ENCODE measurements around the gene ZBTB7C. TPM values are rescaled to one million over a fixed set of nuclear protein-coding genes. Genes with fewer than 3 reads are reported as not detected.
A peak's percentile ranks its signal among the peaks of the same experiment; 100 is the strongest.

The ZBTB7C gene
- total RNA-seq, 1 donor: not detected

DNA sequence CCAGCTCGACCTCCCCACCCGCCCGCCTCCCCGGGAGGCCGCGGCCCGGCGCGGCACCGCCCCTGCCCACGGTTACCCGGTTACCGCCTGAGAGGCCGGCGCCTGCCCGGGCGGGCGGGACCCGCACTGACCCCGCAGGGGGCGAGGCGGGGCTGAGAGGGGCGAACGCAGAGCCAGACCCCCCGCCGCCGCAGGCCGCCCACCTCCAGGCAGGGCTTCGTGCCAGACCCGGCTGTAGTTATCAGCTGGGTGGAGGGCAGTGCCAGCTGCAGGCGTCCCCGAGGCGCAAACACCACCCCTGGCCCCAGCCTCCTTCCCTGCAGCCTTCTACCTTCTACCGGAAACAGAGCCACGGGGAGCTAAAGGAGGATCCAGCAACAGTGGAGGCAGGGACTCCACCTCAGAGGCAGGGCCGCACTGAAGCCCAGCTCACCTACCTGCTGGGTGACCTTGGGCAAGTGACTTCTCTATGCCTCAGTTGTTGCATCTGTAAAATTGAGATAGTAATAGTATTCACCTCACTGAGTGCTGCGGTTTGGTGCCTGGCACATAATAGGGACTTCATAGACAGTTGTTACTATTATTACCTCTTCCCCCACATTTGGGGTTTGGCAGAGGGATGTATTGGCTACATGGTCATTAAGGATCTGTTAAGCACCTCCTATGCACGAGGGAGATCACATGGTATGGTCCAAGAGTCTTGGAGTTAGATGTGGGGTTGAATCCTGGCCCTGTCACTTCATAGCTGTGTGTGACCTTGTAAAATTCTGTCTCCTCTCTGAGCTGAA is 247.1 kb downstream of the ZBTB7C start:
- peak overlapping the region; percentile 70 for H3K4me3 ChIP-seq (ENCODE audit: low read depth, low read length)
- DNase-seq (ENCODE audit: low read depth): peak; percentile 16
- TF ChIP-seq, protein P1, sequence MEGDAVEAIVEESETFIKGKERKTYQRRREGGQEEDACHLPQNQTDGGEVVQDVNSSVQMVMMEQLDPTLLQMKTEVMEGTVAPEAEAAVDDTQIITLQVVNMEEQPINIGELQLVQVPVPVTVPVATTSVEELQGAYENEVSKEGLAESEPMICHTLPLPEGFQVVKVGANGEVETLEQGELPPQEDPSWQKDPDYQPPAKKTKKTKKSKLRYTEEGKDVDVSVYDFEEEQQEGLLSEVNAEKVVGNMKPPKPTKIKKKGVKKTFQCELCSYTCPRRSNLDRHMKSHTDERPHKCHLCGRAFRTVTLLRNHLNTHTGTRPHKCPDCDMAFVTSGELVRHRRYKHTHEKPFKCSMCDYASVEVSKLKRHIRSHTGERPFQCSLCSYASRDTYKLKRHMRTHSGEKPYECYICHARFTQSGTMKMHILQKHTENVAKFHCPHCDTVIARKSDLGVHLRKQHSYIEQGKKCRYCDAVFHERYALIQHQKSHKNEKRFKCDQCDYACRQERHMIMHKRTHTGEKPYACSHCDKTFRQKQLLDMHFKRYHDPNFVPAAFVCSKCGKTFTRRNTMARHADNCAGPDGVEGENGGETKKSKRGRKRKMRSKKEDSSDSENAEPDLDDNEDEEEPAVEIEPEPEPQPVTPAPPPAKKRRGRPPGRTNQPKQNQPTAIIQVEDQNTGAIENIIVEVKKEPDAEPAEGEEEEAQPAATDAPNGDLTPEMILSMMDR (IDR thresholded peaks at IDR 0.05; ENCODE audit: insufficient read depth, low read depth, low read length): no peak

DNA sequence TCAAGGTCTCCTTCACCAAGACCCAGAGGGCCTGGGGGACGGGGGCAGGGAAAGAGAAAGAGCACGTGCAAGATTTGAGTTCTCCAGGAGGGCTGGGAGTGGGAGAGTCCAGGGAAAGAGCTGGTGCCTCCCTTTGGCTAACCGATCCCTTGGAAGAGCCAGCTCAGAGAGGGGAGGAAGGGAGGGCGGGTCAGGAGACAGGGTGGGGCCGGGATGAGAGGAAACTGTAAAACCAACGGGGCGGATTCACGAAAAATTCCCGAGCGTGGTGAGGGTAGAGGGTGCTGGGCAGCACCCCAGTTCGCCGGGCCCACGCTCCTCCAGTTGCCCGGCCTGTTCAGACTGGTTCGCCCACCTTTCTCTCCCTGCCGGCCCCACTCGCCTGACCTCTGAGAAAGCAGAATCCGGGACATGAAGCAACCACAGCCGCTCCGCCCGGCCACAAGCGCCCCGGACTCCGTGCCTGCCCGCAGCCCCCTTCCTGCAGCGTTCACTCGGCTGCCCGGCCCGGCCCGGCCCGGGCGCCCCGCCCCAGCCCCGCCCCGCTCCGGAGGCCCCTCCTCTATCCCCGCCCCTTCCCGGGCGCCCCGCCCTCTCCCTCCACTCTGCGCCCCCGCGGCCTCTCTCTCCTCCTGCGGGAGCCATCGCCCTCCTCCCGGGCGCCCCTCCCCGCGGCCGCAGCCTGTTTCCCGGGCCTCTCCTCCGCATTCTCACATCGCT is 247.8 kb downstream of the ZBTB7C start:
- DNase-seq (ENCODE audit: low read depth): peak; percentile 86
- H3K4me3 ChIP-seq (ENCODE audit: low read depth, low read length): peak overlapping the region; percentile 70
- TF ChIP-seq, protein P1 (IDR thresholded peaks at IDR 0.05; ENCODE audit: insufficient read depth, low read depth, low read length): no peak

DNA sequence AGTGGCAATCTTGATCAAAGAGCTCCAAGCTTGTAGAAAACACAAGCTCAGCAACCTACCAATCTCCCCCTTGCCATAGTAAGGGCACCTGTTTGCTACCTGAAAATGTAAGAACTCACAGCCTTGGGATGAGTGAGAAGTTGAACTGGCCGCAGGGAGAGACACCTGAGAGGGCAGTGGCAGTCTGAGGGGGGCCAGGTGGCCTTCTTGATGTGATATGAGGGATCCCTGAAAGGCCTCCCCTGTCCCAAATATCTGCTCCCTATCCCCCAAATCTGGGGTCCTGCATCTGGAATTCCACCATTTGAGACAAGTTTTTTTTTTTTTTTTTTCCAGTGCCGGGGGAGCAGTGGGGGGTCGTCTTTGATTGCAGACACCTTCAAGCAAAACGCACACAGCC is 248.6 kb downstream of the ZBTB7C start:
- no peak for DNase-seq (ENCODE audit: low read depth)
- H3K4me3 ChIP-seq (ENCODE audit: low read depth, low read length): peak overlapping the region; percentile 70
- TF ChIP-seq, protein P1 (IDR thresholded peaks at IDR 0.05; ENCODE audit: insufficient read depth, low read depth, low read length): no peak

DNA sequence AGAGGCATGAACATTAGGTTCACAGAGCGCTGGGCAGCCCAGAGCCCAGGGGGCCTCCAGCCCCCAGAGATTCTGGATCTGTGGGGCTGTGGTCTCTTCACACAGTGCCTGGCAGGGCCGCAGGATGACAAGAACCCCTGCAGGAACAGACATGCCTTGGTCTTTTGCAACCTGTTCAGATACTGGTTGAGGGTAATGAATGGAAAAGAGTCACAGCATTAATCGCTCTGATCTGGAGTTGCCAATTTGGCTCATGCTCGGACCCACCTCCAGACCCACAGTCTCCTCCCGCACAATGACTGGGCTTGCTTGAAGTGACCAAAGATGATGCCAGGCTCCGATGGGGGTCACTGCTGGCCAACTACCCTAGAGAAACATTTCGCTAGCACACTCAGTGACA is 249.4 kb downstream of the ZBTB7C start:
- no peak for DNase-seq (ENCODE audit: low read depth)
- TF ChIP-seq, protein P1 (IDR thresholded peaks at IDR 0.05; ENCODE audit: insufficient read depth, low read depth, low read length): no peak

DNA sequence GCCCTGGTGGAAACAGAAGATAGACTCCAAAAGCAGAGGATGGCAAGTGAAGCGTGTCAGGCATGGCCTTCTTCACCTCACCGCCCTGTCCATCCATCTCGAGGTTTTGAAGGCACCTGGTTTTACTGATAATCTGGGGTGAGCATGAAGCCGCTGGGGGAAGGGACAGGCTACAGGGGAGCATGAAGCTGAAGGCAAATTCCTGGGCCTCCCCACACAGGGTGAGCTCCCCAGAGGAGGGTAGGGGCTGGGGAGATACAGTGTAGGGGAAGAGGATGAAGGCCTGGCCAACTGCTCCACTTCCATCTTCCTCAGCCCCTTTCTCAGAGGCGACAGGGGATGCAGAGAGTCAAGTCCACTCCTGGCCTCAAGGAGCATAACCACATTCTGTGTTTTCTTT is 250.5 kb downstream of the ZBTB7C start:
- TF ChIP-seq, protein P1 (IDR thresholded peaks at IDR 0.05; ENCODE audit: insufficient read depth, low read depth, low read length): no peak
- no peak overlapping the region for H3K4me3 ChIP-seq (ENCODE audit: low read depth, low read length)

More for the DNA sequence above, 249.4 kb downstream of the ZBTB7C start:
- no peak overlapping the region for H3K4me3 ChIP-seq (ENCODE audit: low read depth, low read length)

DNA sequence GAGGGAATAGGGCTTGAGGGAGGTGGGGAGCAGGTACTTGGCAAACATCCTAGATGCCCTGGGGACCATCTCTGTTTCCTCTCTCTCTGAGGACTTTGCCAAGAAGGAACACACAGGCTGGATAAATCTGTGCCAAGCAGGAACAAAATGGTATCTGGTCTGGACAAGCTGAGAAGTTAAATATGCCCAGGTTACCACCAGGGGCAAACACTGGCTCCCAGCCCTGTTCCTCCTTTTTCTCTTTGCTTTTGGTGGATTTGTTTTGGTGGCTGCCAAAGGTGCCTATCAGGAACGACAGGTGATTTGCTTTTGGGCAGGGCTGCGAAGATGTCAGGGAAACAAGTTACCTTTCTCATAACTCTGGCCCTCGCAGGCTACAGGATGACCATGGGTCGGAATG is 251.2 kb downstream of the ZBTB7C start:
- no peak for DNase-seq (ENCODE audit: low read depth)
- TF ChIP-seq, protein P1 (IDR thresholded peaks at IDR 0.05; ENCODE audit: insufficient read depth, low read depth, low read length): no peak
- no peak overlapping the region for H3K4me3 ChIP-seq (ENCODE audit: low read depth, low read length)

More for the DNA sequence above, 250.5 kb downstream of the ZBTB7C start:
- no peak for DNase-seq (ENCODE audit: low read depth)
